DND-41 (cell line): ENCODE measurements around the gene RFTN1.

Source experiments
- EZH2 ChIP-seq: IDR thresholded peaks from 3 replicates; pipeline ENCODE4 v1.6.1; 2012; ENCODE audit warnings: borderline replicate concordance, low read depth, mild to moderate bottlenecking, moderate library complexity, low read length, inconsistent platforms; ENCODE audit not compliant: severe bottlenecking
- TF ChIP-seq, protein P1 (sequence below): IDR thresholded peaks from 2 replicates; pipeline ENCODE4 v1.5.1; 2012; ENCODE audit warnings: borderline replicate concordance, low read length, moderate library complexity, mild to moderate bottlenecking; ENCODE audit not compliant: poor library complexity, severe bottlenecking; ENCODE audit errors: extremely low read depth

DNA sequence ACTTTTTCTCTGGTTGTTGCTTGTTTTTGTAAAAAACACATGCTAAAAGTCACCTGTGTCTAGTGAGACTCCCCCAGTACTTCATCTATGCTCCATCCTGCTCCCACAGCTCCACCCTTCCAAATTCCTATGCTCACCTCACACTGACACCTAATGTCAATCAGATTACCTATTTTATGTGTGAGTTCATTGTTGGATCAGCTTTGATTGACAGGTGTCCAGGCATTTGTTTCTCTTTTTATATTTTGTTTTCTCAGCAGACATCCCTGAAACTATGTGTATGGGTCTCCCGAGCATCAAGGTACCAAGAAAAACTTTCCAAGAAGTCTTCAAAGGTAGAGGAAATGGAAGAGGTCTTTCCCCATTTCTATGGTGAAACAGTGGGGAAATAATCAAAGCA is 13.4 kb downstream of the RFTN1 start:
- TF ChIP-seq, protein P1, sequence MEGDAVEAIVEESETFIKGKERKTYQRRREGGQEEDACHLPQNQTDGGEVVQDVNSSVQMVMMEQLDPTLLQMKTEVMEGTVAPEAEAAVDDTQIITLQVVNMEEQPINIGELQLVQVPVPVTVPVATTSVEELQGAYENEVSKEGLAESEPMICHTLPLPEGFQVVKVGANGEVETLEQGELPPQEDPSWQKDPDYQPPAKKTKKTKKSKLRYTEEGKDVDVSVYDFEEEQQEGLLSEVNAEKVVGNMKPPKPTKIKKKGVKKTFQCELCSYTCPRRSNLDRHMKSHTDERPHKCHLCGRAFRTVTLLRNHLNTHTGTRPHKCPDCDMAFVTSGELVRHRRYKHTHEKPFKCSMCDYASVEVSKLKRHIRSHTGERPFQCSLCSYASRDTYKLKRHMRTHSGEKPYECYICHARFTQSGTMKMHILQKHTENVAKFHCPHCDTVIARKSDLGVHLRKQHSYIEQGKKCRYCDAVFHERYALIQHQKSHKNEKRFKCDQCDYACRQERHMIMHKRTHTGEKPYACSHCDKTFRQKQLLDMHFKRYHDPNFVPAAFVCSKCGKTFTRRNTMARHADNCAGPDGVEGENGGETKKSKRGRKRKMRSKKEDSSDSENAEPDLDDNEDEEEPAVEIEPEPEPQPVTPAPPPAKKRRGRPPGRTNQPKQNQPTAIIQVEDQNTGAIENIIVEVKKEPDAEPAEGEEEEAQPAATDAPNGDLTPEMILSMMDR = no peak
- no peak for TF ChIP-seq EZH2
